CD4-positive, alpha-beta T cell (primary cell): ENCODE results near the gene ABLIM2. TPM values are rescaled to one million over a fixed set of nuclear protein-coding genes. Genes with fewer than 3 reads are reported as not detected.

Experiments
- ATAC-seq: fragments of 200-7000 bp; cut with Tn5 transposase; one replicate; pipeline ENCODE4 v1.10.0; 2022; ENCODE audit warnings: mild to moderate bottlenecking; ENCODE audit not compliant: poor library complexity
- CTCF ChIA-PET: fragments of 350-600 bp; sonication (Branson Sonifier 250); formaldehyde crosslinking; loops from one replicate; lab custom pipeline; 2021; ENCODE audit warnings: antibody characterized with exemption, inconsistent platforms; lab: Charles Lee
- POLR2A ChIA-PET: fragments of 350-600 bp; sonication (Branson Sonifier 250); formaldehyde crosslinking; loops from one replicate; lab custom pipeline; 2021; ENCODE audit warnings: antibody characterized with exemption, inconsistent platforms; lab: Charles Lee
- DNase-seq, 14 experiments: peaks; one replicate each; pipeline ENCODE4 v3.0.0-alpha.2; 2013 to 2020; ENCODE audit warnings: mixed read lengths in 2 of 14
- H3K27ac ChIP-seq, 2 donors: one replicate each; pipeline versions ENCODE4 v1.5.1 to v1.7.0; 2013; ENCODE audit warnings: low read length in 2 of 2, low read depth in 1 of 2, mild to moderate bottlenecking in 1 of 2
- H3K27me3 ChIP-seq, 2 experiments: 1 replicate in 1 of 2; 2 replicates in 1 of 2; pipeline versions ENCODE4 v1.6.1 to v1.7.0; 2013; ENCODE audit warnings: low read length in 2 of 2, control low read depth in 1 of 2, mild to moderate bottlenecking in 1 of 2, moderate library complexity in 1 of 2; ENCODE audit not compliant: insufficient read depth in 2 of 2, control insufficient read depth in 1 of 2
- H3K36me3 ChIP-seq: one replicate; pipeline ENCODE4 v1.6.1; 2013; ENCODE audit warnings: low read length, control low read depth; ENCODE audit not compliant: insufficient read depth
- H3K4me1 ChIP-seq: one replicate; pipeline ENCODE4 v1.6.1; 2013; ENCODE audit warnings: low read length, control low read depth; ENCODE audit not compliant: insufficient read depth
- H3K4me3 ChIP-seq: one replicate; pipeline ENCODE4 v1.5.1; 2013; ENCODE audit warnings: mild to moderate bottlenecking, low read length, moderate library complexity
- H3K9me3 ChIP-seq, 2 experiments: 1 replicate in 1 of 2; 2 replicates in 1 of 2; pipeline versions ENCODE4 v1.6.1 to v1.7.0; 2013; ENCODE audit warnings: low read length in 2 of 2, mild to moderate bottlenecking in 2 of 2, control low read depth in 1 of 2, moderate library complexity in 1 of 2; ENCODE audit not compliant: control insufficient read depth in 1 of 2, insufficient read depth in 1 of 2
- H3K27ac Mint-ChIP-seq: one replicate; pipeline ENCODE4 v1.8.0; 2020; ENCODE audit warnings: mixed read lengths
- H3K27me3 Mint-ChIP-seq: one replicate; pipeline ENCODE4 v1.8.0; 2021; ENCODE audit warnings: mixed read lengths
- H3K36me3 Mint-ChIP-seq: one replicate; pipeline ENCODE4 v1.8.0; 2021; ENCODE audit warnings: low read depth, mixed read lengths
- H3K4me1 Mint-ChIP-seq: one replicate; pipeline ENCODE4 v1.8.0; 2021; ENCODE audit warnings: low read depth, mixed read lengths
- H3K4me3 Mint-ChIP-seq: one replicate; pipeline ENCODE4 v1.8.0; 2020; ENCODE audit warnings: mild to moderate bottlenecking, mixed read lengths
- H3K9me3 Mint-ChIP-seq: one replicate; pipeline ENCODE4 v1.8.0; 2020; ENCODE audit warnings: mixed read lengths
- CTCF ChIP-seq: fragments of 200-600 bp; IDR thresholded peaks from one replicate; pipeline ENCODE4 v1.8.0; 2022; ENCODE audit warnings: antibody characterized with exemption, mild to moderate bottlenecking
- intact Hi-C, 2 experiments: fragments of 100-400 bp; cut with DNase I in 1 of 2; cut with micrococcal nuclease in 1 of 2; formaldehyde crosslinking; loops; one replicate each; pipeline versions ENCODE4 v1.15.1 to v1.9.0; 2023 to 2025; cut with DNase I, micrococcal nuclease
- total RNA-seq, 174 experiments: library from RNA in 2 of 174; stranded (reverse) in 2 of 174; gene quantifications; one replicate each; pipeline ENCODE4 v1.2.3 and lab custom pipeline; 2021 to 2026

The ABLIM2 gene
- total RNA-seq, 2 experiments from 2014 or later = 2.5 to 2.7 TPM

DNA sequence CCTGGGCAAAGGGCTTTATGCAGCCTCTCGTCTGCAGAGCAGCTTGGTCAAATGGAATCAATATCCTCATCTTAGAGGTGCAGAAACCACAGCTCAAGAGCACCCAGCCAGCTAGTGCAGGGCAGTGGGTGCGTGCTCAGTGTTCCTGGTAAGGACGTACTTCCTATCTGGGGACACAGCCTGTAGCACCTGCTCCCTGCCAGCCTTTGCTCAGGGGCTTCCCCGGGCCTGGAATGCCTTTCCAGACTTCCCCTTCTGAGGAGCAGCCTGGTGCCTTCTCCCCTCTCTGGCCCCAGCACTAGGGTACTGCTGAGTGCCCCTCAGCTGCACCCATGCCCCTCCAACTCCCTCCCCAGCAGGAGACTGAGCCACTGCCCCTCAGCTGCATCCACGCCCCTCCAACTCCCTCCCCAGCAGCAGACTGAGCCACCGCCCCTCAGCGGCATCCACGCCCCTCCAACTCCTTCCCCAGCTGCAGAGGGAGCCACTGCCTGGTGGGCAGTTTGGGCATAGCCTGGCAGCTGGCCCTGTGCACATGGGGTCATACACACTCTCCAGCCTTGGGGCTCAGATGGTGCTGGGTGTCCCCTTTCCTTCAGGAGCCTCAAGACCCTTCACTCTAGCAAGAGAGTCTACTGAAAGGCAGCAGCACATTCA, 176.7 kb downstream of the ABLIM2 start:
- Histone ChIP-seq H3K4me1 (peaks cover 9% of the 10 kb centered on the region), H3K27ac (no peak overlapping the region), H3K4me3 (no peak overlapping the region), H3K9me3 (no peaks in the 10 kb centered on the region), H3K27me3 (no peaks in the 10 kb centered on the region), H3K36me3 (no peaks in the 10 kb centered on the region)
- H3K9me3 Mint-ChIP-seq = no peaks in the 10 kb centered on the region
- no peaks in the 10 kb centered on the region for H3K36me3 Mint-ChIP-seq
- H3K27ac Mint-ChIP-seq = no peak overlapping the region
- ChIA-PET CTCF (no interaction called here), POLR2A (no interaction called here)
- intact Hi-C loops = loop anchor here (10.0 kb wide), 2 partner anchors 47 to 787 kb away; partner anchors contain the start of genes AFAP1 (in 1 of the 2) and SORCS2 (in 1 of the 2)
- ATAC-seq (no peak), DNase-seq (no peak)
- no peak overlapping the region for H3K4me3 Mint-ChIP-seq
- TF ChIP-seq CTCF = no peak
- H3K4me1 Mint-ChIP-seq = peaks cover 7% of the 10 kb centered on the region
- H3K27me3 Mint-ChIP-seq = no peaks in the 10 kb centered on the region

GRCh38 chr4:7980036-7980435, 178.6 kb downstream of the ABLIM2 start:
- Mint-ChIP-seq H3K27me3 (no peaks in the 10 kb centered on the region), H3K4me1 (no peaks in the 10 kb centered on the region), H3K4me3 (no peak overlapping the region), H3K27ac (no peak overlapping the region), H3K9me3 (no peaks in the 10 kb centered on the region), H3K36me3 (no peaks in the 10 kb centered on the region)
- Histone ChIP-seq H3K9me3 (no peaks in the 10 kb centered on the region), H3K27me3 (no peaks in the 10 kb centered on the region), H3K4me3 (no peak overlapping the region), H3K27ac (no peak overlapping the region), H3K36me3 (no peaks in the 10 kb centered on the region), H3K4me1 (no peaks in the 10 kb centered on the region)
- POLR2A ChIA-PET = no interaction called here
- no peak for DNase-seq
- intact Hi-C loops = loop anchor here (10.0 kb wide), 2 partner anchors 45 to 785 kb away; partner anchors contain the start of genes AFAP1 (in 1 of the 2) and SORCS2 (in 1 of the 2)
- no peak for TF ChIP-seq CTCF
- CTCF ChIA-PET = no interaction called here
- ATAC-seq = no peak

- Histone ChIP-seq H3K4me3 (no peak overlapping the region), H3K27ac (no peak overlapping the region), H3K9me3 (no peaks in the 10 kb centered on the region), H3K36me3 (no peaks in the 10 kb centered on the region), H3K27me3 (no peaks in the 10 kb centered on the region), H3K4me1 (no peaks in the 10 kb centered on the region)
- ATAC-seq = no peak
- Mint-ChIP-seq H3K36me3 (no peaks in the 10 kb centered on the region), H3K27me3 (no peaks in the 10 kb centered on the region), H3K4me3 (no peak overlapping the region), H3K4me1 (no peaks in the 10 kb centered on the region), H3K9me3 (no peaks in the 10 kb centered on the region), H3K27ac (no peak overlapping the region)
- TF ChIP-seq CTCF = no peak
- CTCF ChIA-PET = interaction anchor here (0.8 kb wide), 1 partner anchor 177 kb away, joined by 3 read pairs; no protein-coding TSS in a partner anchor
- intact Hi-C loops = no loop called here
- DNase-seq = no peak
- POLR2A ChIA-PET = no interaction called here
Observed at GRCh38 chr4:7979652-7979968, 179.0 kb downstream of the ABLIM2 start.
